Hypothalamus (tissue), 51 donors: ENCODE data around the gene DPYSL5.
A peak's percentile ranks its signal among the peaks of the same experiment; 100 is the strongest.
"Not testable (repeated sequence)": the region's sequence is repeated elsewhere in the genome, so short reads cannot be mapped to it uniquely, and the experiment has no call there.

Experiments
- DNase-seq, 51 donors: peaks; one replicate each; lab custom pipeline; 2025; lab: John Stamatoyannopoulos, UW

DPYSL5 gene

GRCh38 chr2:26917135-26917836 is 69.4 kb downstream of the DPYSL5 start:
- no peak for DNase-seq

- peak in 1 of 51 donors; percentile 45 for DNase-seq
Observed at GRCh38 chr2:26921323-26921722, 73.4 kb downstream of the DPYSL5 start.

GRCh38 chr2:26922405-26923188 is 74.7 kb downstream of the DPYSL5 start:
- DNase-seq = peak in 38 of 51 donors; percentile 17 to 85 (median 54)

- not testable (repeated sequence) for DNase-seq
Observed at GRCh38 chr2:26923189-26923466, 75.2 kb downstream of the DPYSL5 start.

GRCh38 chr2:26924731-26925099 is 76.8 kb downstream of the DPYSL5 start:
- DNase-seq = no peak

GRCh38 chr2:26925100-26925791 is 77.3 kb downstream of the DPYSL5 start:
- no peak for DNase-seq

GRCh38 chr2:26927221-26927620 is 79.3 kb downstream of the DPYSL5 start:
- no peak for DNase-seq

- no peak for DNase-seq
Observed at GRCh38 chr2:26932974-26933373, 85.0 kb downstream of the DPYSL5 start.

GRCh38 chr2:26933431-26934334 is 85.8 kb downstream of the DPYSL5 start:
- DNase-seq = peak in 2 of 51 donors; percentile 14 to 22

GRCh38 chr2:26934335-26934724 is 86.4 kb downstream of the DPYSL5 start:
- no peak for DNase-seq

GRCh38 chr2:26934985-26935384 is 87.1 kb downstream of the DPYSL5 start:
- DNase-seq = no peak

- DNase-seq = no peak
Observed at GRCh38 chr2:26936855-26937254, 88.9 kb downstream of the DPYSL5 start.

GRCh38 chr2:26938399-26939118 is 90.6 kb downstream of the DPYSL5 start:
- DNase-seq = no peak

GRCh38 chr2:26940001-26940400 is 92.1 kb downstream of the DPYSL5 start:
- DNase-seq = no peak

- no peak for DNase-seq
Observed at GRCh38 chr2:26941486-26941885, 93.6 kb downstream of the DPYSL5 start.

GRCh38 chr2:26942543-26943295 is 94.8 kb downstream of the DPYSL5 start:
- peak in 43 of 51 donors; percentile 7 to 80 (median 52) for DNase-seq

GRCh38 chr2:26945991-26946750 is 98.2 kb downstream of the DPYSL5 start:
- peak in 3 of 51 donors; percentile 25 to 43 (median 26) for DNase-seq
